HG03469 (cell line): ENCODE measurements around the gene TNK1.

Experiments used
- ATAC-seq: cut with Tn5 transposase; IDR thresholded peaks from one replicate; pipeline ENCODE4 v1.9.1; 2021; ENCODE audit warnings: mild to moderate bottlenecking, moderate library complexity, moderate number of reproducible peaks; ENCODE audit not compliant: unreplicated experiment

The TNK1 gene

DNA sequence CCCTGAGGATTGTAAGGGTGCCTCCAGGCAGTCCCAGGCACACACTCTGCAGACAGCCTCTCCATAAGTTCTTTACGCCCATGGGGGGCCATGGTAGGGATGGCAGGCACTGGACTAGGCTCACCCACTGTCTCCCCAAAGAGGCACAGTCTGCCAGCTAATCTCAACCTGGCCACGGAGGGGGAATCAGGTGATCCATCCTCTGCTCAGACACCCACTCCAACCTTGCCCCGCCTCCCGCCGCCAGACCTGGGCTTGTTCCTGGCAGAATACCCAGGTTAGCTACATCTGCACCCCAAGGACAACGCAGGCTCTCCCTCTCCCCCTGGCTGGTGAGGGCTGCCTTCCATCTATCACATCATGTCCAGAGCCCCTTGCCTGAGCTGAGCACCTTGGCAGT lies 28.0 kb downstream of the TNK1 start:
- ATAC-seq, result no peak

DNA sequence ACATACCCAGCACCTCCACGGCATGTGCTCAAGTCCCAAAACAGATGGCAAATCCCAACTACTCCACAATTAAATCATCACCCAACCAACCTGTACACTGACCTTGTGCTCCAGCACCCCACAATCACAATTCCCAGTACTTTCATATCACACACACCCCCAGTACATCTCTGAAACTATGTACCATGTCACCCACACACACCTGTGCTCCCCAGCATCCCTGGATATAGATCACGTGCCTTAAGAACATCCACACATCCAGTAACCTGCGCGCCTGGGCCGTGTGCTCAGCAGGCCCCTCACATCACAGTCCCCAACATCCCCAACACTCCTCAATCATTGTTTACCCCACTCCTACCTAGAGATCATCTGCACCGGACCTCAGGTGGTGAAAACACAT lies 28.8 kb downstream of the TNK1 start:
- no peak for ATAC-seq

DNA sequence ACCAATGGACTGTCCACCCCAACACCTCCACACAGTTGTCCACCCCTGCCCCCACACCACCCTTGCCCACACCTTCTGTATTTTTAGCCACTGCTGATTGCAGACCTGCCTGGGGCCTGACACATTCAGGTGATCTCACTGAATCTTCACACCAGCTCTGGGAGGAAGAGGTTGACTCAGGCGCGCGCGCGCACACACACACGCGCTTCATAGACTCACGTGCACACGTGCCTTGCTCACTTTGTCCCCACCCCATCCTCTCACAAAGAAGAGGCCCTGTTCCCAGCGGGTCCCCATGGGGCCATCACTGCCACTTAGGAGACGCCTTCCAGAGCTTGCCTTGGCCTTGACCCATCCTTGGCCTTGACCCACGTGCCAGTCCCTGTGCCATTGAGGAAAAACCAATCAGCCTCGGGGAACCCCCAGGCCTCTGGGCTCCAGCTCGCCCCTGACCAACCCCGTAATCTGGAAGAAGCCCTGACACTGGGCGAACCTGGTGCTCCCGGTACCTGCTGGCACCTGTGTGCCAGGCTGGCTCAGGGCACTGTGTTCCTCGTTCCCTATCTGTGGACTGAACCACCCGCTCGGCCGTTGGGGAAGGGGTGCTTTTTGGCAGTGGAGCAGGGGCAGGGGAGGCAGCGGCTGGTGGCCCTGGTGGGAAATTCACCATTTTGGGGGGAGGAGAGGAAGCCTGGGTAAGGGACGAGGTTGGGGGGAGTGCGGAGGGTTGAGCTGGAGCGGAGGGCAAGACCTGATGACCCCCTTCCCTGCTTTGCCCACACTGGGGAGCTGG lies 29.9 kb downstream of the TNK1 start:
- no peak for ATAC-seq

DNA sequence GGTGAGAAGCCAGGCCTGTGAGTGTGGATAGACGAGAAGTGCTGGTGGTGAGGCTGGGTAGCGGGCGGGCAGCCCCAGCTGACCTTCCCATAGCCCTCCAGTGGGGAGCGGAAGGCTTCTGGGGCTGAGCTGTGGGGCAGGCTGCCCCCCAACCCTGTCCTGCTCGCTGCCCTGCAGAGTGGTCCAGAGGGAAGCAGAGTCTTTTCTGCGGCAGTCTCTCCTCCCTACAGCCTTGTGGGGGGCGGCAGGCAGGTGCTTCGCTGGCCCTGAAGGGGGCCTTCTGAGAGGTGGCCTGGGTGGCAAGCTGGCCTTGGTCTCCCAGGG lies 30.5 kb downstream of the TNK1 start:
- ATAC-seq, result no peak

DNA sequence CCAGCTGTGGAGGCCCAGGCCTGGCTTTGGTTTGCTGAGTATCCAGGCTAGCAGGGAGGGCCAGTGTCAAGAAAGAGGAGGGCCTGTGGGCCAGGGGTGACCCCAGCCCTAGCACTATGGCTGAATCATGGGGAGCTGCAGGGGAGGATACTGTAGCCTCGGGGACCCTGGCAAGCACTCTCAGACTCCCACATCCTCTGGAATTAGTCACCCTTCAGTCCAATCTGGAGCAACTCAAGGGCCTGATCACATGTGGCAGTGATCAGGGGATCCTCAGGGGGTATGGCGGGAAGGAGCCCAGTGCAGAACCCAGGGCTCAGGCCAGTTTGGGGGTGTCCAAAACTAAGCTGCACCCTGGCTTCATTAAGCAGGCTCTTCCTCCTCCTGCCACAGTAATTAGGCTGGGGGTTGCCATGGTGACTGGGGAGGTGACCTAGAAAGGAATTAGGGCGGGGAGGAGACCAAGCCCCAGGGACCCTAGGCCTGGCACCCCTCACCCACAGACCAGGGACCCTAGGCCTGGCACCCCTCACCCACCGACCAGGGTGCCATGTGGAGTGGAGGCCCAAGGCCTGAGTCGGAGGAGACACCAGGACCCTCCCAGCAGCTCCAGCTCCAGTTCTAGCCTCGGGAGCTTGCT lies 32.6 kb downstream of the TNK1 start:
- no peak for ATAC-seq

DNA sequence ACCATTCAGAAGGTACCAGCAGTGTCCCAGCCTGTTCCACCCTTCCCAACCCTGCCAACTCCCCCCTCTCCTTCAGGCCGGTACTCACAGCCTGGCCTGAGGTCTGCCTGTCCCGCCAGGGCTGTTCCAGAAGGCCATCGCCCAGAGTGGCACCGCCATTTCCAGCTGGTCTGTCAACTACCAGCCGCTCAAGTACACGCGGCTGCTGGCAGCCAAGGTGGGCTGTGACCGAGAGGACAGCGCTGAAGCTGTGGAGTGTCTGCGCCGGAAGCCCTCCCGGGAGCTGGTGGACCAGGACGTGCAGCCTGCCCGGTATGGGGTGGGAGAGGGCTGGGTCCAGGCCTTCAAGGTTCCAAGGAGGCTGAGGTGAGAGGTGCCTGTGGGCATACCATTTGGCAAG lies 33.9 kb downstream of the TNK1 start:
- no peak for ATAC-seq

DNA sequence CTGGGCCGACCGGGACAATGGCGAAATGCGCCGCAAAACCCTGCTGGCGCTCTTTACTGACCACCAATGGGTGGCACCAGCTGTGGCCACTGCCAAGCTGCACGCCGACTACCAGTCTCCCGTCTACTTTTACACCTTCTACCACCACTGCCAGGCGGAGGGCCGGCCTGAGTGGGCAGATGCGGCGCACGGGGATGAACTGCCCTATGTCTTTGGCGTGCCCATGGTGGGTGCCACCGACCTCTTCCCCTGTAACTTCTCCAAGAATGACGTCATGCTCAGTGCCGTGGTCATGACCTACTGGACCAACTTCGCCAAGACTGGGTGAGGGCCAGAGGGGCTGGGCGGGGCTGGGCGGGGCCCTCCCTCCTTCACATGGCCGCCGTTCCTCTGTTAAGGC lies 34.9 kb downstream of the TNK1 start:
- no peak for ATAC-seq

DNA sequence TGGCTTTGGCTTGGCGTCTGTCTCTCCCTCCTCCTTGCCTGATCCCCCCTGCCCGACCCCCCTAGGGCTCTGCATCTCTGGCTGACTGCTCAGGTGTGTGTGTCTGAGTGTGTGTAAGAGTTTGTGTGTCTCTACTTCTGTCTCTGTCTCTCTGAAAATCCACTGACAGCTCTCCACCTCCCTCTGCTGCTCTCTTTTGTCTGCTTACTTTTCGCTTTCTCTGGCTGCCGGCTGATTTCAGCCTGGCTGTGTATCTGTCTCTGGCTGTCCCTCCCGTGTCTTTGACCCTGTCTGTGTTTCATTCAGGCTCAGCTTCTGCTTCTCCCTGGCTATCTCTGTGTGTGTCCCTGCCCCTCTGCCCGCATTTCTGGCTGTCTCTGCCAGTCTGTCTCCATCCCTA lies 35.4 kb downstream of the TNK1 start:
- ATAC-seq, result no peak

DNA sequence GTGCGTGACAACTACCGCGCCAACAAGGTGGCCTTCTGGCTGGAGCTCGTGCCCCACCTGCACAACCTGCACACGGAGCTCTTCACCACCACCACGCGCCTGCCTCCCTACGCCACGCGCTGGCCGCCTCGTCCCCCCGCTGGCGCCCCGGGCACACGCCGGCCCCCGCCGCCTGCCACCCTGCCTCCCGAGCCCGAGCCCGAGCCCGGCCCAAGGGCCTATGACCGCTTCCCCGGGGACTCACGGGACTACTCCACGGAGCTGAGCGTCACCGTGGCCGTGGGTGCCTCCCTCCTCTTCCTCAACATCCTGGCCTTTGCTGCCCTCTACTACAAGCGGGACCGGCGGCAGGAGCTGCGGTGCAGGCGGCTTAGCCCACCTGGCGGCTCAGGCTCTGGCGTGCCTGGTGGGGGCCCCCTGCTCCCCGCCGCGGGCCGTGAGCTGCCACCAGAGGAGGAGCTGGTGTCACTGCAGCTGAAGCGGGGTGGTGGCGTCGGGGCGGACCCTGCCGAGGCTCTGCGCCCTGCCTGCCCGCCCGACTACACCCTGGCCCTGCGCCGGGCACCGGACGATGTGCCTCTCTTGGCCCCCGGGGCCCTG lies 36.3 kb downstream of the TNK1 start:
- no peak for ATAC-seq

DNA sequence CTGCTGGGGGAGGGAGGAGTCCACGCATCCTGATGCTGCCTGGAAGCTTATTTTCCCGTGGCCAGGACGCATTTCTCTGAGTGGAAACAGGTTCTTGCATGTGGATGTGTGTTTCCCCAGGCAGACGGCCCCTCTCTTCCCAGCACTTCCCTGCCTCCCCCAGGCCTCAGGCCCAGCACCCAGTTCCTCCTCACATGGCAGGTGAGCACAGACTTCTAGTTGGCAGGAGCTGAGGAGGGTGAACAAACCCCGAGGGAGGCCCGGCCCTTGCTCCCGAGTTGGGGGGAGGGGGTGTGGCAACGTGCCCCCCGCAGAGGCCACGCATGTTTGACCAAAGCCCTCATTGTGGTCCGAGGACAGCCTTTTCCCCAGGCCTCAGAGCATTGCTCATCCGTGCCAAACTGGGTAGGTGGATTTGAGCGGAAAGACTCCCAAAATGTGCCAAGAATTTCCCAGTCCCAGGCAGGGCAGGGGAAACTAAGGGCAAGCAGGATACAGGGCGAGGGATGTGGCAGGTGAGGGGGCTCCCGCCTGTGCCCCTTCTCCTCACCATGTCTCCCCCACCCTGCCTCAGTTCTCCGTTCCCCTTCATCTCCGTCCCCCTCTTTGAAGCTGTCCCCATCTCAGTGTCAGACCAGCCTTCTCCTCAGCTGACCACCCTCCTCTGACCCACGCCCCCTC lies 37.7 kb downstream of the TNK1 start:
- no peak for ATAC-seq

DNA sequence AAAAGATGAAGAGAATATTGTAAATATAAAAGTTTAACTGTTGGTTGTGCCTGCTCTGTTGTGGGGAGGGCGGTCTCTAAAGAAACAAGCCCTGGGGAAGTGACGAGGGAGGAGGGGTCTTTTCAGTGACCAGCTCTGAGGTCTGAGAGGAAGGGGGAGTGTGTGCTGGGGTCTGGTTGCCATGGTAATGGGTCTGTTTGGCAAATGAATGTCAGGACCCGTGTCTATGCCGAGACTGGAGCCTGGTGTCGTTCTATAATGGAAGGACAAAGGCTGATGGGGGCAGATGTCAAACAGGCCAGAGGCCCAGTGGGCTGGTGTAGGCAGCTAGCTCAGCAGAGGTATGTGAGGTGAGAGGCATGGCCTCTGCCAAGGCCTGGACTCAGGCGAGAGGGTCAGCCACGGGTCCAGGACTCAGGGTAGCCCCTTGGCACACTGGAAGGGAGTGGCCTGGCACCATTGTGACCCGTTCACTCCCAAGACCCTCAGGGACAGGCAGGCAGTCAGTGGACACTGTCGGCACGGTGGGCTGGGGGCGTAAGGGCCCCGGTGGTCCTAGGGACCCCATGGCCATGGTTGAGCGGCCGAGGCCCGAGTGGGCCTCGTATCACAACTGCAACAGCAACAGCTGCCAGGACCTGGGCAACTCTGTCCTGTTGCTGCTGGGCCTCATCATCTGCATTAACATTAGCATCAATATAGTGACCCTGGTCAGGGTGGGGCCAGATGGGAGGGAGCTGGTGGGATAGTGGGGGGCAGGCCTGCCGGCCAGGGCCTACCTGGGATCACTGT lies 39.1 kb downstream of the TNK1 start, which contains the start of gene SPEM1:
Gene SPEM1, plus strand, starts transcription at position 506 of the 792 bp plus-strand sequence. Its CDS starts 61 bp downstream, at position 567.
- ATAC-seq, result no peak

DNA sequence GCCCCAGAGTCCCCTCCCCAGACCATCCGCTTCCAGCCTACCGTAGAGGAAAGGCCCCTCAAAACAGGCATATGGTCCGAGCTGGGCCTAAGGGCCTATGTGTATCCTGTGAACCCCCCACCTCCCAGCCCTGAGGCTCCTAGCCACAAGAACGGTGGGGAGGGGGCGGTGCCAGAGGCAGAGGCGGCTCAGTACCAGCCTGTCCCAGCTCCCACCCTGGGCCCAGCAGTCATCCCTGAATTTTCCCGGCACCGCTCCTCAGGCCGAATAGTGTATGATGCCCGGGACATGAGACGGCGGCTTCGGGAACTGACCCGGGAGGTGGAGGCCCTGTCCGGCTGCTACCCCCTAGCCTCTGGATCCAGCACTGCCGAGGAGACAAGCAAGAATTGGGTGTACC lies 40.3 kb downstream of the TNK1 start:
- ATAC-seq, result no peak

DNA sequence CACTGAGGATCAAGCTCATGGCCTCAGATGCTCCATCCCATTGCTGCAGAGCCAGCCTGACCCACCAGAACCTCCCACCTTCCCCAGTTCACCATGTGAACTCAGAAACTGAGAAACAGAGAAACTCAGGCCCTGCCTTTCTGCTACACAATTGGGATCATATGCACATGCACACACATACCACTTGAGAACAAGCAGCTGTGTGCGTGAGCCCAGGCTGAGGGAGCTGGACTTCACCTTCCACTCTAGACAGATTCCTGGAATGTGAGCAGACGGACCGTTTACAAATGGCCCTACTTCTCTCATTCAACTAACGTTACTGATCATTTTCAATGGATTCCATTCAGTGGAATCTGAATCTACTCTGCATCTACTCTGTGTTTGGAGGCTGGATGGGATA lies 42.8 kb downstream of the TNK1 start:
- ATAC-seq, result no peak

DNA sequence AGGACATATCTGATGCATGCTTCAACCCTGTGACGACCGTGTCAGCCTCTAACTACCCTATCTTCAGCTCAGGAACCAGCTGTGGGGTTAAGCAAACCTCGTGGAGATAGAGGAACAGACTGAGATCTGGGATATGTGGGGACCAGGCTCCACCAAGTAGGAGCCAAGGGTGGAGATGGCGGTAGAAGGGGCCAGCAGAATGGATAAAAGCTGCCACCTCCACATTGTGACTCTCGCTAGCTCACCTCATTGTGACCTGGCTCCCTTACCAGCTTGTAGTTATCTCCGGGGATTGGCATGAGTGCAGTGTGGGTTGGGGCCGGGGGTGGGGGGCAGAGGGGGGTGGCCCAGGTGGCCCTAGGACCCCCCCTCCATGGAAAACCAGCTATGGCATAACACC lies 44.4 kb downstream of the TNK1 start, which contains the start of gene SPEM2:
Gene SPEM2, plus strand, starts transcription at position 301 of the 400 bp plus-strand sequence. Its CDS starts 73 bp downstream, at position 374.
- ATAC-seq, result no peak

DNA sequence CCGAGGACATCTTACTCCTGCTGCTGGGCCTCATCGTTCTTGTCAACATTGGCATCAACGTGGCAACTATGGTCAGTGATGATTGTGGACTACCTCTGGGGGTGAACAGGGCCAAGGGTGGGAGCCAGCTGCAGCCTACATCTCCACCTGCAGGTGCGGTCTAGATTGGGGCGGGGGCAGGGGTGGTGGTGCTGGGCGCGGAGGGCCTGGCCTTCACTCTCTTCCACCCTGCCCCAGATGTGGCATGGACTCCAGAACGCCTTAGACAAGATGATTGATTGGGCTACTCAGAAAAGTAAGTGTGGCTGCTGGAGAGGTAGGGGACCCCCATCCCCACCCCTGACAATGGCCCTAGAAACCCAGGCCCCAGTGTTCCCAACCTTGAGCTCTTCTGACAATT lies 44.9 kb downstream of the TNK1 start:
- ATAC-seq, result no peak

DNA sequence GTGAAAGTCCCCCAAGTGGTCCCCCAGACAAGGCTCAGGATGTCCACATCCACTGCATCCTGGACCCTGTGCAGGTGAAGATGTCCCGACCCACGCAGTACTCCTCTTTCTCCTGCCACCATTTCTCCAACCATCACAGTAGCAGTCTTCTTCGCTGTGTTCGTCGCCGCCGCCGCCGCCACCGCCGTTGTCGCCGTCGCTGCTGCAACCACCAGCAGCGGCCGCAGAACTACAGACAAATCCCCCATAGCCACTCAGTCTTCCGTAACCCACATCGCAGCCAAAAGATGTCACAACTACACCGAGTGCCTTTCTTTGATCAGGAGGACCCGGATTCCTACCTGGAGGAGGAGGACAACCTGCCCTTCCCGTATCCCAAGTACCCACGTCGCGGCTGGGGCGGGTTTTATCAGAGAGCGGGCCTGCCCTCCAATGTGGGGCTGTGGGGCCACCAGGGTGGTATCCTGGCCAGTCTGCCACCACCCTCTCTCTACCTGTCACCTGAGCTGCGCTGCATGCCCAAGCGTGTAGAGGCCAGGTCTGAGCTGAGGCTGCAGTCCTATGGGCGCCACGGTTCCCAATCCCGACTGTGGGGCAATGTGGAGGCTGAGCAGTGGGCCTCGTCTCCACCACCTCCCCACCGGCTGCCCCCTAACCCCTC lies 45.4 kb downstream of the TNK1 start:
- no peak for ATAC-seq

DNA sequence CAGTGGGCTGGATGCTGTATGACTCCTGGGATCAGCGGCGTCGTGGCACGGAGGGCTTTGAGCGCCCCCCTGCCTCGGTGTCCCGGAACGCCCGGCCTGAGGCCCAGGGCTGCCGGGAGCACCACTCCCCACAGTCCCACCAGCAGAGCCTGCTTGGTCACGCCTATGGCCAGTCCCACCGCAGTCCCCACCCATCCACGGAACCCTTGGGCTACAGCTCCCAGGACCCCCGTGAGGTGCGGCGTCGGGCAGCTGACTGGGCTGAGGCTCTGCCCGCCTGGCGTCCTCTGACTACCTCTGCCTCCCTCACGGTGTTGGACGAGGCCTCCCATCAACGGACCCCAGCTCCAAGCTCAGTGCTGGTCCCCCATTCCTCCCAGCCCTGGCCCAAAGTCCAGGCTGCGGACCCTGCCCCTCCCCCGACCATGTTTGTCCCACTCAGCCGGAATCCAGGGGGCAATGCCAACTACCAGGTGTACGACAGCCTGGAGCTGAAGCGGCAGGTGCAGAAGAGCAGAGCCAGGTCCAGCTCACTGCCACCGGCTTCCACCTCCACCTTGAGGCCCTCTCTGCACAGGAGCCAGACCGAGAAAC lies 46.1 kb downstream of the TNK1 start:
- no peak for ATAC-seq

DNA sequence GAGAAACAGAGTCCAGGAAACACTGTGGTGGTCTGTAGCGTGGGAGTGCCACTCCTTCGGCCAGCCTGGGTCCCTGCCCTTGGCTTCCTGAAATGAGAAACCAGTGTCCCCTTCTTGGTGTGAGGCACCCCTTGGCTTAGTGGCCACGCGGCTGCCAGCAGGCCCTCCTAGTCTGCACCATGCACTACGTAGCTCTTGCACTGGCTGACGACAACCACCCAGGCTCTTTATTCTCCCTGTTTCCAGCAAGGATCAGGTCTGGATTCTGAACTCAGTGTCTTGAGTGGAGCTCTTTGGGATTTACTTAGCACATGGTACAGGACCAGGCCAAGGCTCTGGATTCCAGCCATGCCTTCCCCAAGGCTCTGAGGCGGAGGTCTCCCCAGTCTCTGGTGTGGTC lies 46.7 kb downstream of the TNK1 start:
- no peak for ATAC-seq

DNA sequence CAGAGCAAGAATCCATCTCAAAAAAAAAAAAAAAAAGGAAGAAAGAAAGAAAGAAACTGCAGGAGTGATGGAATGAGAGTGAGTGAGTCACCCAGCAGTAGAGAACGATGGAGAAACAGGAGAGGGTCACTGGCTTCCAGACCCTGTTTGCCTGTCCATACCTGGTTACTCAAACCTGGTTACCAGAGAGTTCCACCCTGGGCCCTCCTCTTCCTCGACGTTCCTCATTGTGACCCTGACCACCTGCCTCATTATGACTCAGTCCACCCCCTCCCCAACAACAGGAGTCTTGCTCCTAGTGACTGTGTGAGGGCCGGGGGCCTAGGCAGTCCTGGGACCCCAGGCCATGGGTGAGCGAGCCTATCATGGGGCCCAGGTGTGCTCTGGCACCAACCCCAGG lies 47.7 kb downstream of the TNK1 start, which contains the start of gene SPEM3:
Gene SPEM3, plus strand, starts transcription at position 301 of the 400 bp plus-strand sequence. Its CDS starts 46 bp downstream, at position 347.
- ATAC-seq, result no peak

DNA sequence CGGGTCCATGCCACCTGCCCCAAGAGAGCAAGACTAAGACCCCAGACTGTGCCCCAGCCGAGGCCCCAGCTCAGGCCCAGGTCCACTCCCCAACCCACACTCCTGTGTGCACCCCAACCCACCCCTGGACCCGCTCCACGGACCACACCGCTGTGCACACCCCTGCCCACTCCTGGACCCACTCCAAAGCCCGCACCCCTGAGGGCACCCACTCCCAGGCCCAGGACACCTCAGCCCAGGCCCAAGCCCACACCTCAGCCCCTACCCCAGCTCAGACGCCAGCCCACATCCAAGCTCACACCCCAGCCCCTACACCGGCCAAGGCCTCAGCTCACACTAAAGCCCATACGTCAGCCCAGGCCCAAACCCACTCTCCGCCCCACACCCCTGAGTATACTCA lies 48.8 kb downstream of the TNK1 start:
- ATAC-seq, result no peak
